ENCODE results near the gene TMEM132D.
"Not testable (repeated sequence)": the region's sequence is repeated elsewhere in the genome, so short reads cannot be mapped to it uniquely, and the experiment has no call there.

The TMEM132D gene

DNA sequence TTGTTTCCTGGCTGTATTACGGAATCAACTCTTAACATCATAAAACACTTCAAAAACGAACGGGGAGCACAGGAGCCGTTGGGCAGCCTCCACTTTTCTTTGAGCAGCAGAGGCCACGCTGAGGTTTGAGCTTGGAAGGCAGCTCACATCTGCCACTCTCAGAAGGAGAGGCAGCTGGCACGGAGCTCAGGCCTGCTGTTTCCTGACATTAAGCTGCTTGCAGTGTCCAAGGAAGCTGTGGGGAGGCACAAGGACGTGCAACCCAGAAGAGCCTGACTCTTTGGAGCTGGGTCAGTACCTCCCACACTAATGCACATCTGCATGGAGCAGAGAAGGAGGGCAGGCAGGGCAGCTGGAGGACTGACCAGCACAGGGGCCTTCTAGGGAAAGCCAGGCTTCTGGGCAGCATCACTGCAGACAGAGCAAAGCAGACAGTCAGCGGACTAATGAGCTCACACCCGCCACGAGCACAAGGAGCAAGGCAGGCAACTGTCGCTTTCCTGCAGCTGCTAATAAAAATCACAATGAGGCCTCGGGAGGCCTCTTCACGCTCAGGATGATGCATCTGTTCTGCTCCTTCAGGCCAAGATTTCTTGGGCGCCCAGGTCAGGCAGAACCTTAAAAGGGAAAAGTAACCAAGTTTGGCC, 839.5 kb downstream of the TMEM132D start:
- DNase-seq (ENCODE audit: extremely low read depth, low read depth): no peak
- no peak for TF ChIP-seq CTCF (IDR thresholded peaks at IDR 0.05; ENCODE audit: low read depth, low read length)

- no peak for DNase-seq (ENCODE audit: extremely low read depth, low read depth)
- TF ChIP-seq CTCF (IDR thresholded peaks at IDR 0.05; ENCODE audit: low read depth, low read length): no peak
Measured at GRCh38 chr12:129063600-129063999, 840.2 kb downstream of the TMEM132D start.

- TF ChIP-seq CTCF (IDR thresholded peaks at IDR 0.05; ENCODE audit: low read depth, low read length): no peak
- DNase-seq (ENCODE audit: extremely low read depth, low read depth): no peak
Measured at GRCh38 chr12:129053232-129053631, 850.6 kb downstream of the TMEM132D start.

DNA sequence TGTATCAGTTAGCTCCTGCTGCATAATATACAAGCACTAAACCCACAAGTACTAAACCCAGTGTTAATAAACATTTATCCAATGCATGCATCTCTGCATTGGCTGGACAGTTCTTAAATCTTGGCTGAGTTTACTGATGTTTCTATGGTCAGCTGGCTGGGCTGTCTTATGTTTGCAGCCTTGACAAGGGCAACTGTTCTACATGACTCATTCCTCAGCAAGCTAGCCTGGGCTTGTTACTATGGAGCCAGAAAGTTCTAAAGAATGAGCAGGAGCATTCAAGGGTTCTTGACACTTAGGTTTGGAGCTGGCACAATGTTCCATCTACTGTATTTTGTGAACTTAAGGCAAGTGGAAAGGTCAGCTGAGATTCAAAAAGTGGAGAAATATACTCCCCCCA, 851.5 kb downstream of the TMEM132D start:
- DNase-seq (ENCODE audit: extremely low read depth, low read depth): no peak
- TF ChIP-seq CTCF (IDR thresholded peaks at IDR 0.05; ENCODE audit: low read depth, low read length): no peak

DNA sequence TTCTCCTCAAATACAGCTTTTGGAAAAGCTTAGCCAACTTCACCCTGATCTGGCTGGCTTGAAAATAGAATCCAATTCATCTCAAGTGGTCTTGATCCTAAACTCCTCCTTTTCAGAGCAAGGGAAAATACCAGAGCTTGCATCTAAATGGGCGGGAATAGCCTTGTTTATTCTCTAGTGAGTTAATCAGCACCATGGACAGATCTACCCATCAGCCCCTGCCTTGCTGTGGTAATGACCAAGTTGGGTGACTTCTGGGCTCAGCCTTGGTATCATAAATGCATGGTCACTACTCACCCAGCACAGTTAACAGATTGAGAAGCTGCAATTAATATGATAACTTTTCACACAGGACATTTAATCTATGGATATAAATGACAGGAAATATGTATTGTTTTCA, 853.9 kb downstream of the TMEM132D start:
- no peak for TF ChIP-seq CTCF (IDR thresholded peaks at IDR 0.05; ENCODE audit: low read depth, low read length)
- no peak for DNase-seq (ENCODE audit: extremely low read depth, low read depth)

- DNase-seq (ENCODE audit: extremely low read depth, low read depth): not testable (repeated sequence)
Measured at GRCh38 chr12:129043334-129043733, 860.5 kb downstream of the TMEM132D start.

DNA sequence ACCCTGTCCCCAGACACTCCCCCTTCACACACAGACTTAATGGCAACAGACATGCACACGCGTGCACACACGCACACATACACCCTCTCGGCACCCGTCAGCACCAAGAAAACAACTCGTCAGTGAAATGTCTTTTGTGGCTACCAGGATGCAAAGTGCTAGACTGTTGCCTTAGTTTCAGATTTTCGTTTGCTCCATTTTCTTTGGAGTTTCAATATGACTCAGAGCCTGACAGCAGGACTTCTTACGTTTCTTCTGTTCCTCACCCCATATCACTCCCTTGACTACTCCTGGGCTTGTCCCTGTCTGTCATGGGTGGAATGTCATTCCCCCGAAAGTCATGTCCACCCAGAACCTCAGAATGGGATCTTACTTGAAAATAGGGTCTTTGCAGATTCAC, 867.7 kb downstream of the TMEM132D start:
- no peak for TF ChIP-seq CTCF (IDR thresholded peaks at IDR 0.05; ENCODE audit: low read depth, low read length)
- no peak for DNase-seq (ENCODE audit: extremely low read depth, low read depth)
